ENCODE data around the gene CFAP73. TPM values are rescaled to one million over a fixed set of nuclear protein-coding genes. Genes with fewer than 3 reads are reported as not detected.
A peak's percentile ranks its signal among the peaks of the same experiment; 100 is the strongest.

The CFAP73 gene
- total RNA-seq, 1 donor from 2014 or later: not detected

GRCh38 chr12:113200021-113200797 is 50.7 kb downstream of the CFAP73 start:
- no peak overlapping the region for H3K27ac Mint-ChIP-seq

DNA sequence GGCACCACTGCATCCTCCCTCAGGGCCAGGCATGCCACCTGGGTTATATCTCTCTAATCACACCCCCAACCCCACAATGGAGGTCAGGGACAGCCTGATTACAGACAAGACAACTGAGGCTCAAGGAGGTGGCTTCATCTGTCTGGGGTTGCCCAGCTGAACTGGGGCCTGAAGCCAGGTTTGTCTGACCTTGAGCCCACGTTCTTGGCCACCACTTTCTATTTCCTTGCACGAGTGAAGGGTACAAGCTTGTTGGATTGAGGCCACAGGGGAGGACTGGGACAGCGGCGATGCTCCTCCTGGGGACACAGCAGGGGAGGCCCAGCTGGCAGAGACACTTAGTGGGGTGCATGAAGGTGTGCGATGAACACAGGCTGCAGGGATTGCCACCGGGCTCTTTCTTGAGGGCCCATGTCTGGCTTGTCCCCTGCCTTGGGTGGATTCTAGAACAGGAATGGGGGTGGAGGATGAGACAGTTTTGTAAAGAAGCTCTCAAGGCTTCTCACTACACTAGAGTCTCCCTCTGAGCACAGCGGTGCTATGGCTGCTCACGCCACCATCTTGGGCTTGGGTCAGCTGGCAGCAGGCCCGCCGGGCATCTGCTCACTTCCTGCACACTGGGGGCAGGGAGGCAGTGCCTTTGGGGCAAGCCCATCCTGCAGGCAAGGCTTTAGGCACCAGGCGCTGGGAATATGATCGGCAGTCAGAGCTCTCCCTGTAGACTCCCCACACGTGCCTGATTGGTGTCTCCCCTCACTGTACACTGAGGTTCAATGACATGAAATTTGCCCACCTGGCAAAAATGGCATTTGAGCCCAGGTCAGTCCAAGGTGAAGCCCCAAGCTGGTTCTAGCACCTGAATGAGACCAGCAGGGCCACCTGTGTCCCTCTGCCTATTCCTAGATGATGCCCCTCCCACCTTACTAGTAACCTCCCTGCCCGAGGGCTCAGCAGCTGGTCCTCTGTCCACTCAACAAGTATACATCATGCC is 52.0 kb downstream of the CFAP73 start:
- no peak overlapping the region for H3K9ac ChIP-seq
- H3K9me3 Mint-ChIP-seq: peaks cover 3% of the 10 kb centered on the region
- peak overlapping the region; percentile 65 for H3K27ac Mint-ChIP-seq
- no peaks in the 10 kb centered on the region for H3K36me3 ChIP-seq
- no peak overlapping the region for H3K27ac ChIP-seq
- no peaks in the 10 kb centered on the region for H4K20me1 ChIP-seq (ENCODE audit: low read depth)
- H3K27me3 ChIP-seq: no peaks in the 10 kb centered on the region
- no peak for DNase-seq (ENCODE audit: low spot score)
- H3K4me2 ChIP-seq: no peak overlapping the region
- H3K4me3 Mint-ChIP-seq: no peak overlapping the region
- H3K27me3 Mint-ChIP-seq (ENCODE audit: insufficient read depth, low read depth): peaks cover 10% of the 10 kb centered on the region
- no peaks in the 10 kb centered on the region for H3K9me3 ChIP-seq (ENCODE audit: low read depth)
- H3K36me3 Mint-ChIP-seq: no peaks in the 10 kb centered on the region
- no peaks in the 10 kb centered on the region for H3K79me2 ChIP-seq (ENCODE audit: low read depth)
- no peaks in the 10 kb centered on the region for H3K4me1 ChIP-seq
- H2AFZ ChIP-seq (replicated peaks): no peak overlapping the region
- H3K4me3 ChIP-seq: no peak overlapping the region
- TF ChIP-seq EZH2phosphoT487 (IDR thresholded peaks at IDR 0.05) (no peak), CTCF (IDR thresholded peaks at IDR 0.05) (no peak), EZH2 (IDR thresholded peaks at IDR 0.05) (no peak)
- no peaks in the 10 kb centered on the region for H3F3A ChIP-seq (ENCODE audit: low read depth)
- H3K4me1 Mint-ChIP-seq: peaks cover 9% of the 10 kb centered on the region

More at GRCh38 chr12:113200021-113200797, 50.7 kb downstream of the CFAP73 start:
- Histone ChIP-seq H3K4me2 (no peak overlapping the region), H4K20me1 (ENCODE audit: low read depth) (no peaks in the 10 kb centered on the region), H3K4me3 (no peak overlapping the region), H3K9ac (no peak overlapping the region), H3K9me3 (ENCODE audit: low read depth) (no peaks in the 10 kb centered on the region), H3K79me2 (ENCODE audit: low read depth) (no peaks in the 10 kb centered on the region), H3F3A (ENCODE audit: low read depth) (no peaks in the 10 kb centered on the region), H2AFZ (replicated peaks) (no peak overlapping the region), H3K4me1 (peaks cover 2% of the 10 kb centered on the region), H3K27me3 (no peaks in the 10 kb centered on the region), H3K27ac (no peak overlapping the region), H3K36me3 (no peaks in the 10 kb centered on the region)
- TF ChIP-seq CTCF (IDR thresholded peaks at IDR 0.05): no peak
- TF ChIP-seq EZH2 (IDR thresholded peaks at IDR 0.05): no peak
- TF ChIP-seq EZH2phosphoT487 (IDR thresholded peaks at IDR 0.05): no peak
- Mint-ChIP-seq H3K9me3 (no peaks in the 10 kb centered on the region), H3K27me3 (ENCODE audit: insufficient read depth, low read depth) (peaks cover 10% of the 10 kb centered on the region), H3K4me1 (peaks cover 12% of the 10 kb centered on the region), H3K36me3 (no peaks in the 10 kb centered on the region), H3K4me3 (no peak overlapping the region)
- no peak for DNase-seq (ENCODE audit: low spot score)

GRCh38 chr12:113202300-113203075 is 53.0 kb downstream of the CFAP73 start:
- Histone ChIP-seq H3K9ac (no peak overlapping the region), H3K36me3 (no peaks in the 10 kb centered on the region), H3K27me3 (no peaks in the 10 kb centered on the region), H2AFZ (replicated peaks) (no peak overlapping the region), H3F3A (ENCODE audit: low read depth) (no peaks in the 10 kb centered on the region), H3K9me3 (ENCODE audit: low read depth) (no peaks in the 10 kb centered on the region), H3K79me2 (ENCODE audit: low read depth) (no peaks in the 10 kb centered on the region), H3K4me1 (no peaks in the 10 kb centered on the region), H3K4me2 (no peak overlapping the region), H3K27ac (no peak overlapping the region), H4K20me1 (ENCODE audit: low read depth) (no peaks in the 10 kb centered on the region), H3K4me3 (no peak overlapping the region)
- H3K27me3 Mint-ChIP-seq (ENCODE audit: insufficient read depth, low read depth): peaks cover 11% of the 10 kb centered on the region
- peaks cover 3% of the 10 kb centered on the region for H3K9me3 Mint-ChIP-seq
- no peak for DNase-seq (ENCODE audit: low spot score)
- no peaks in the 10 kb centered on the region for H3K36me3 Mint-ChIP-seq
- H3K4me1 Mint-ChIP-seq: peaks cover 8% of the 10 kb centered on the region
- TF ChIP-seq EZH2 (IDR thresholded peaks at IDR 0.05) (no peak), EZH2phosphoT487 (IDR thresholded peaks at IDR 0.05) (no peak), CTCF (IDR thresholded peaks at IDR 0.05) (no peak)
- H3K4me3 Mint-ChIP-seq: no peak overlapping the region
- H3K27ac Mint-ChIP-seq: no peak overlapping the region
